Astrocyte (in vitro differentiated cells and primary cell): ENCODE measurements around the gene SLC39A3. TPM values are rescaled to one million over a fixed set of nuclear protein-coding genes. Genes with fewer than 3 reads are reported as not detected.

Experiments used
- DNase-seq: peaks from one replicate; pipeline ENCODE4 v3.0.0-alpha.2; 2010; ENCODE audit warnings: low read depth
- FAIRE-seq: peaks from 2 replicates; lab custom pipeline; 2011; peaks lifted over from hg19 to GRCh38; lab: Jason Lieb, UNC
- H2AFZ ChIP-seq: 2 replicates; pipeline ENCODE4 v1.6.0; 2012; ENCODE audit warnings: low read depth, low read length, inconsistent platforms
- H3K27ac ChIP-seq: 2 replicates; pipeline ENCODE4 v1.5.1; 2011; ENCODE audit warnings: low read depth, low read length, inconsistent platforms
- H3K27me3 ChIP-seq: 2 replicates; pipeline ENCODE4 v1.6.0; 2011; ENCODE audit warnings: low read length, inconsistent platforms; ENCODE audit not compliant: insufficient read depth
- H3K36me3 ChIP-seq: 2 replicates; pipeline ENCODE4 v1.5.1; 2011; ENCODE audit warnings: low read length, inconsistent platforms; ENCODE audit not compliant: insufficient read depth
- H3K4me1 ChIP-seq: 2 replicates; pipeline ENCODE4 v1.5.1; 2011; ENCODE audit warnings: low read length, inconsistent platforms; ENCODE audit not compliant: insufficient read depth
- H3K4me2 ChIP-seq: 2 replicates; pipeline ENCODE4 v1.6.0; 2012; ENCODE audit warnings: low read length, inconsistent platforms
- H3K4me3 ChIP-seq: 2 replicates; pipeline ENCODE4 v1.5.1; 2011; ENCODE audit warnings: low read depth, mild to moderate bottlenecking, low read length, inconsistent platforms; ENCODE audit not compliant: insufficient read depth
- H3K79me2 ChIP-seq: 2 replicates; pipeline ENCODE4 v1.6.0; 2012; ENCODE audit warnings: mild to moderate bottlenecking, low read length, inconsistent platforms; ENCODE audit not compliant: insufficient read depth
- H3K9ac ChIP-seq: 2 replicates; pipeline ENCODE4 v1.6.0; 2012; ENCODE audit warnings: mild to moderate bottlenecking, low read length, inconsistent platforms
- H3K9me3 ChIP-seq: 2 replicates; pipeline ENCODE4 v1.5.1; 2012; ENCODE audit warnings: low read depth, mild to moderate bottlenecking, low read length, inconsistent platforms; ENCODE audit not compliant: insufficient read depth
- H4K20me1 ChIP-seq: 2 replicates; pipeline ENCODE4 v1.6.0; 2012; ENCODE audit warnings: low read length, inconsistent platforms; ENCODE audit not compliant: insufficient read depth
- H3K27ac Mint-ChIP-seq: one replicate; pipeline ENCODE4 v1.8.0; 2021; ENCODE audit warnings: mild to moderate bottlenecking, mixed read lengths; ENCODE audit not compliant: unreplicated experiment
- H3K27me3 Mint-ChIP-seq: one replicate; pipeline ENCODE4 v1.8.0; 2021; ENCODE audit warnings: low read depth, mixed read lengths; ENCODE audit not compliant: unreplicated experiment
- H3K36me3 Mint-ChIP-seq: one replicate; pipeline ENCODE4 v1.8.0; 2021; ENCODE audit warnings: low read depth, mixed read lengths; ENCODE audit not compliant: unreplicated experiment
- H3K4me1 Mint-ChIP-seq: one replicate; pipeline ENCODE4 v1.8.0; 2021; ENCODE audit warnings: low read depth, mixed read lengths; ENCODE audit not compliant: unreplicated experiment
- H3K4me3 Mint-ChIP-seq: one replicate; pipeline ENCODE4 v1.8.0; 2021; ENCODE audit warnings: mild to moderate bottlenecking, moderate library complexity, mixed read lengths; ENCODE audit not compliant: unreplicated experiment
- H3K9me3 Mint-ChIP-seq: one replicate; pipeline ENCODE4 v1.8.0; 2021; ENCODE audit warnings: mild to moderate bottlenecking, mixed read lengths; ENCODE audit not compliant: unreplicated experiment
- EZH2 ChIP-seq: IDR thresholded peaks from 2 replicates; pipeline ENCODE4 v1.6.1; 2012; ENCODE audit warnings: mild to moderate bottlenecking, low read length, inconsistent platforms; ENCODE audit not compliant: insufficient read depth
- total RNA-seq: library from RNA; stranded (reverse); gene quantifications from 2 replicates; pipeline ENCODE4 v1.2.1, GENCODE V29; 2021
- TF ChIP-seq, protein P1 (sequence below): IDR thresholded peaks from 2 replicates; pipeline ENCODE4 v1.5.1; 2011; ENCODE audit warnings: low read depth, mild to moderate bottlenecking, inconsistent platforms, low read length, moderate library complexity; ENCODE audit not compliant: insufficient read depth

SLC39A3 gene
- total RNA-seq, 1 donor from 2014 or later = 30.0 TPM

DNA sequence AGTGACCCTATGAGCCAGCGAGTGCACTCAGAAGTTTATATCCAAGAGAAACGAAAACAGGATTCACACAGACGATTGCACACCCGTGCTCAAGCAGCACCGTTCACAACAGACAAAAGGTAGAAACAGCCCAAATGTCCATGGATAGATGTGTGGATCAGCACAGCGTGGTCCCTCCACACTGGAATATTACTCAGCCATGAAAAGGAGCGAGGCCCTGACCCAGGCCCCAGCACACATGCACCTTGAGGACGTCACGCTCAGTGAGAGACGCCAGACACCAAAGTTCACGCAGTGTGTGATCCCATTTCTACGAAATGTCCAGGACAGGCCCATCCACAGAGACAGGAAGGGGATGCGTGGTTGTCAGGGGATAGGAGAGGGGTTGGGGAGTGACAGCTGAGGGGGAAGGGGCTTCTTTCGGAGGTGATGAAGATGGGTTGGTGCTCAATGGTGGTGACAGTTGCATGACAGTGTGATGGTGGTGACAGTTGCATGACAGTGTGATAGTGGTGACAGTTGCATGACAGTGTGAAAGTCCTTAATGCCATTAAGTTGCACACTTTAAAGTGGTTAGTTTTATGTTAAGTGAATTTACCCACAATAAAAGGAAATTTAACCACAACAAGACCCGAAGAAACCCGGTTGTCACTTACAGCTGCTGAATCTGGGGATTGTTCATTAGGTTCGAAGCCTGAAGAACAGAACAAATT is 18.9 kb upstream of the SLC39A3 start:
- Histone ChIP-seq H3K4me2 (no peak overlapping the region), H3K36me3 (peaks cover 6% of the 10 kb centered on the region), H3K9me3 (no peaks in the 10 kb centered on the region), H3K27me3 (no peaks in the 10 kb centered on the region), H3K79me2 (no peaks in the 10 kb centered on the region), H2AFZ (no peak overlapping the region), H3K27ac (no peak overlapping the region), H3K4me3 (no peak overlapping the region), H3K4me1 (no peaks in the 10 kb centered on the region), H4K20me1 (peaks cover 10% of the 10 kb centered on the region), H3K9ac (no peak overlapping the region)
- Mint-ChIP-seq H3K4me3 (no peak overlapping the region), H3K9me3 (no peaks in the 10 kb centered on the region), H3K4me1 (no peaks in the 10 kb centered on the region), H3K27me3 (no peaks in the 10 kb centered on the region), H3K36me3 (peaks cover 7% of the 10 kb centered on the region), H3K27ac (no peak overlapping the region)
- no peak for FAIRE-seq
- no peak for TF ChIP-seq EZH2
- DNase-seq = no peak

DNA sequence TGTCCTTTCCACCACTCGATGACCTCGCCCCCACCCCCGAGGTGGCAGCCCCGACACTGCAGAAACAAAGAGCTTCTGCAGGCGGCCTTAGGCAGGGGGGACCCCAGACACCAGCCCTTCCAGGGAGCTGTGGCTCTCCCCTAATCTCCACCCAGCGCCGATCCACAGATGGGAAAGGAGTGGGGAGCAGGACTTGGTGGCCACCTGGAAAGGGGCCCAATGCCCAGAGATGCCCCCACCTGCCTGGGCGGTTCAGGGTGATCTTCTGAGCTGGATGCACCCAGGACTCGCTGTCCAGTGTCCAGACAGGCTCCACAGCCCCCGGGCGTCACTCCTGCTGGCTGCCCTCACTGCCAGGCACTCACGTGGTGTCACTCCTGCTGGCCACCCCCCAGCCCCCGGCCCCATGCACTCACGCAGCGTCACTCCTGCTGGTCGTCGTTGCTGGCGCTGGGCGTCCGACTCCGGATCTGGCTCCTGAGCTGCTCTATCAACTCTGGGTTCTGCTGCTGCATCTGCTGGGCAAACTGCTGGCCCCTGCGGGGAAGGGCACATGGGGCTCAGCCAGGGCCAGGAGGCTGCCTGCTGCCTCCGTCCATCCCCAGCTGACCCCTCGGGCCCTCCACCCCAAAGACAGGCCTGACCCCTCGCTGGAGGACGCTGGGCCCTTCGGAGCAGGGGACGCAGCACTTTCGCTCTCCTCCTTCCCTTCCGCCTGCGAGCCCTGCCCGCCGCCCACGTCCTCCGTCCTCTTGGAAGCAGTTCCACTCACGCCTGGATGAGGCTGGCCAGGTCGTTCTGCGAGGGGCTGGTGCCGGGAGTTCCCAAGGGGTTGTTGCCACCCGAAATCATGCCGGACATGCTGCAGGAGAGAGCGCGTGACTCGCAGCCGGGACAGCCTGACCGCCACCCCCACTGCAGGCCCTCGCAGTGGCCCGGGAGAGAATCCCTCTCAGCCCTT is 17.4 kb upstream of the SLC39A3 start:
- DNase-seq = no peak
- no peaks in the 10 kb centered on the region for H3K27me3 ChIP-seq
- no peaks in the 10 kb centered on the region for H3K9me3 Mint-ChIP-seq
- no peaks in the 10 kb centered on the region for H3K27me3 Mint-ChIP-seq
- no peak overlapping the region for H3K27ac Mint-ChIP-seq
- peaks cover 10% of the 10 kb centered on the region for H4K20me1 ChIP-seq
- no peaks in the 10 kb centered on the region for H3K9me3 ChIP-seq
- no peaks in the 10 kb centered on the region for H3K79me2 ChIP-seq
- H3K36me3 Mint-ChIP-seq = peaks cover 7% of the 10 kb centered on the region
- H3K4me3 ChIP-seq = no peak overlapping the region
- H3K9ac ChIP-seq = no peak overlapping the region
- no peak overlapping the region for H3K4me3 Mint-ChIP-seq
- H3K27ac ChIP-seq = no peak overlapping the region
- no peaks in the 10 kb centered on the region for H3K4me1 ChIP-seq
- FAIRE-seq = no peak
- H2AFZ ChIP-seq = no peak overlapping the region
- peaks cover 6% of the 10 kb centered on the region for H3K36me3 ChIP-seq
- no peaks in the 10 kb centered on the region for H3K4me1 Mint-ChIP-seq
- no peak overlapping the region for H3K4me2 ChIP-seq
- TF ChIP-seq EZH2 = no peak
- TF ChIP-seq, protein P1, sequence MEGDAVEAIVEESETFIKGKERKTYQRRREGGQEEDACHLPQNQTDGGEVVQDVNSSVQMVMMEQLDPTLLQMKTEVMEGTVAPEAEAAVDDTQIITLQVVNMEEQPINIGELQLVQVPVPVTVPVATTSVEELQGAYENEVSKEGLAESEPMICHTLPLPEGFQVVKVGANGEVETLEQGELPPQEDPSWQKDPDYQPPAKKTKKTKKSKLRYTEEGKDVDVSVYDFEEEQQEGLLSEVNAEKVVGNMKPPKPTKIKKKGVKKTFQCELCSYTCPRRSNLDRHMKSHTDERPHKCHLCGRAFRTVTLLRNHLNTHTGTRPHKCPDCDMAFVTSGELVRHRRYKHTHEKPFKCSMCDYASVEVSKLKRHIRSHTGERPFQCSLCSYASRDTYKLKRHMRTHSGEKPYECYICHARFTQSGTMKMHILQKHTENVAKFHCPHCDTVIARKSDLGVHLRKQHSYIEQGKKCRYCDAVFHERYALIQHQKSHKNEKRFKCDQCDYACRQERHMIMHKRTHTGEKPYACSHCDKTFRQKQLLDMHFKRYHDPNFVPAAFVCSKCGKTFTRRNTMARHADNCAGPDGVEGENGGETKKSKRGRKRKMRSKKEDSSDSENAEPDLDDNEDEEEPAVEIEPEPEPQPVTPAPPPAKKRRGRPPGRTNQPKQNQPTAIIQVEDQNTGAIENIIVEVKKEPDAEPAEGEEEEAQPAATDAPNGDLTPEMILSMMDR = no peak

DNA sequence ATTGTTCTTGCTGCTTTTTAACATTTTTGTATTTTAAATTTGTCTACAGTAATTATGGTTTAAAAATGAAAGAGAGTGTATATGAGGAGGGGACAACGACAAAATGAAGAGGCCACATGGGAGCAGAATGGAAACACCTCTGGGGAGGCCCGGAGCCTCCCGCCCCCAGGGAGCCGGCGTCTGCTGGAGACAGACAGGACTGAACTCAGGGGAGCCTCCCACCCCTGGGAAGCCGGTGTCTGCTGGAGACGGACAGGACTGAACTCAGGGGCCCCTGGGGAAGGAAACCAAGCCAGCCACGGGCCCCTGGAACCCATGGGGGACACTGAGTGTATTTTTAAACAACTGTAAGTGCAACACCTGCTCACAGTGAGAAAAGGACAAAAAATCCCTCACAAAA is 16.7 kb upstream of the SLC39A3 start:
- DNase-seq = no peak
- H3K4me1 ChIP-seq = no peaks in the 10 kb centered on the region
- no peak for FAIRE-seq
- no peak overlapping the region for H3K9ac ChIP-seq
- no peaks in the 10 kb centered on the region for H3K79me2 ChIP-seq
- Mint-ChIP-seq H3K4me3 (no peak overlapping the region), H3K4me1 (no peaks in the 10 kb centered on the region), H3K36me3 (peaks cover 7% of the 10 kb centered on the region), H3K27ac (no peak overlapping the region), H3K9me3 (no peaks in the 10 kb centered on the region), H3K27me3 (no peaks in the 10 kb centered on the region)
- no peaks in the 10 kb centered on the region for H3K27me3 ChIP-seq
- TF ChIP-seq EZH2 = no peak
- TF ChIP-seq, protein P1 = no peak
- H2AFZ ChIP-seq = no peak overlapping the region
- H4K20me1 ChIP-seq = peaks cover 10% of the 10 kb centered on the region
- no peak overlapping the region for H3K4me3 ChIP-seq
- no peaks in the 10 kb centered on the region for H3K9me3 ChIP-seq
- H3K27ac ChIP-seq = no peak overlapping the region
- H3K4me2 ChIP-seq = no peak overlapping the region
- H3K36me3 ChIP-seq = peaks cover 6% of the 10 kb centered on the region
